ENCODE data around the gene SLC24A5. TPM values are rescaled to one million over a fixed set of nuclear protein-coding genes. Genes with fewer than 3 reads are reported as not detected.

Gene SLC24A5
- total RNA-seq, 2 donors from 2014 or later = not detected

- peak; percentile 39 for DNase-seq (ENCODE audit: low spot score)
- no peaks in the 10 kb centered on the region for H3K9me3 ChIP-seq
- H3K4me3 ChIP-seq = peak within 1 kb of the TSS; percentile 58 to 61
- 2% methylated on average over 60 of the region's 71 CpGs for WGBS
- TF ChIP-seq, protein P1, sequence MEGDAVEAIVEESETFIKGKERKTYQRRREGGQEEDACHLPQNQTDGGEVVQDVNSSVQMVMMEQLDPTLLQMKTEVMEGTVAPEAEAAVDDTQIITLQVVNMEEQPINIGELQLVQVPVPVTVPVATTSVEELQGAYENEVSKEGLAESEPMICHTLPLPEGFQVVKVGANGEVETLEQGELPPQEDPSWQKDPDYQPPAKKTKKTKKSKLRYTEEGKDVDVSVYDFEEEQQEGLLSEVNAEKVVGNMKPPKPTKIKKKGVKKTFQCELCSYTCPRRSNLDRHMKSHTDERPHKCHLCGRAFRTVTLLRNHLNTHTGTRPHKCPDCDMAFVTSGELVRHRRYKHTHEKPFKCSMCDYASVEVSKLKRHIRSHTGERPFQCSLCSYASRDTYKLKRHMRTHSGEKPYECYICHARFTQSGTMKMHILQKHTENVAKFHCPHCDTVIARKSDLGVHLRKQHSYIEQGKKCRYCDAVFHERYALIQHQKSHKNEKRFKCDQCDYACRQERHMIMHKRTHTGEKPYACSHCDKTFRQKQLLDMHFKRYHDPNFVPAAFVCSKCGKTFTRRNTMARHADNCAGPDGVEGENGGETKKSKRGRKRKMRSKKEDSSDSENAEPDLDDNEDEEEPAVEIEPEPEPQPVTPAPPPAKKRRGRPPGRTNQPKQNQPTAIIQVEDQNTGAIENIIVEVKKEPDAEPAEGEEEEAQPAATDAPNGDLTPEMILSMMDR (IDR thresholded peaks at IDR 0.05) = peak in 1 of 4 experiments; percentile 23
- TF ChIP-seq POLR2A (IDR thresholded peaks at IDR 0.05) = no peak
- H3K27me3 ChIP-seq (replicated peaks; ENCODE audit: insufficient read depth) = no peaks in the 10 kb centered on the region
- H3K36me3 ChIP-seq = no peaks in the 10 kb centered on the region
- no peaks in the 10 kb centered on the region for H3K4me1 ChIP-seq (replicated peaks)
- intact Hi-C loops (cut with DNase I) = no loop called here
- H3K27ac ChIP-seq = peak within 1 kb of the TSS; percentile 68 to 72
These were observed 57.2 kb downstream of the SLC24A5 start, which contains the start of gene MYEF2 for GRCh38 chr15:48177766-48178647. TSS of gene MYEF2 (minus strand) at chr15:48178295. CDS start at chr15:48178237, 58 bp downstream.

- DNase-seq (ENCODE audit: low spot score) = no peak
- Histone ChIP-seq H3K9me3 (no peaks in the 10 kb centered on the region), H3K27ac (no peak overlapping the region), H3K36me3 (no peaks in the 10 kb centered on the region), H3K4me3 (peak overlapping the region; percentile 58 to 61), H3K4me1 (replicated peaks) (no peaks in the 10 kb centered on the region), H3K27me3 (replicated peaks; ENCODE audit: insufficient read depth) (no peaks in the 10 kb centered on the region)
- intact Hi-C loops (cut with DNase I) = no loop called here
- TF ChIP-seq POLR2AphosphoS5 (IDR thresholded peaks at IDR 0.05) (no peak), POLR2A (IDR thresholded peaks at IDR 0.05) (no peak)
- TF ChIP-seq, protein P1 (IDR thresholded peaks at IDR 0.05) = no peak
- WGBS = 77% methylated on average over 1 of the region's 1 CpG
These were observed 57.8 kb downstream of the SLC24A5 start for GRCh38 chr15:48178648-48178931.

- TF ChIP-seq, protein P1 (IDR thresholded peaks at IDR 0.05) = no peak
- TF ChIP-seq POLR2A (IDR thresholded peaks at IDR 0.05) = no peak
- TF ChIP-seq POLR2AphosphoS5 (IDR thresholded peaks at IDR 0.05) = no peak
- Histone ChIP-seq H3K27me3 (replicated peaks; ENCODE audit: insufficient read depth) (no peaks in the 10 kb centered on the region), H3K4me1 (replicated peaks) (no peaks in the 10 kb centered on the region), H3K4me3 (no peak overlapping the region), H3K27ac (no peak overlapping the region), H3K36me3 (no peaks in the 10 kb centered on the region), H3K9me3 (no peaks in the 10 kb centered on the region)
- intact Hi-C loops (cut with DNase I) = no loop called here
- no peak for DNase-seq (ENCODE audit: low spot score)
- WGBS = 68% methylated on average over 2 of the region's 2 CpGs
These were observed 62.0 kb downstream of the SLC24A5 start for GRCh38 chr15:48182749-48183148.

- Histone ChIP-seq H3K27me3 (replicated peaks; ENCODE audit: insufficient read depth) (no peaks in the 10 kb centered on the region), H3K4me3 (no peak overlapping the region), H3K27ac (no peak overlapping the region), H3K36me3 (no peaks in the 10 kb centered on the region), H3K9me3 (no peaks in the 10 kb centered on the region), H3K4me1 (replicated peaks) (no peaks in the 10 kb centered on the region)
- intact Hi-C loops (cut with DNase I) = no loop called here
- TF ChIP-seq POLR2A (IDR thresholded peaks at IDR 0.05) = no peak
- TF ChIP-seq, protein P1 (IDR thresholded peaks at IDR 0.05) = no peak
- no peak for TF ChIP-seq POLR2AphosphoS5 (IDR thresholded peaks at IDR 0.05)
- DNase-seq (ENCODE audit: low spot score) = no peak
- 87% methylated on average over 3 of the region's 3 CpGs for WGBS
These were observed 64.7 kb downstream of the SLC24A5 start for GRCh38 chr15:48185529-48185928.

- Histone ChIP-seq H3K36me3 (no peaks in the 10 kb centered on the region), H3K4me1 (replicated peaks) (no peaks in the 10 kb centered on the region), H3K27ac (no peak overlapping the region), H3K4me3 (no peak overlapping the region), H3K9me3 (no peaks in the 10 kb centered on the region), H3K27me3 (replicated peaks; ENCODE audit: insufficient read depth) (no peaks in the 10 kb centered on the region)
- TF ChIP-seq POLR2AphosphoS5 (IDR thresholded peaks at IDR 0.05) (no peak), POLR2A (IDR thresholded peaks at IDR 0.05) (no peak)
- TF ChIP-seq, protein P1 (IDR thresholded peaks at IDR 0.05) = no peak
- 93% methylated on average over 3 of the region's 3 CpGs for WGBS
- no peak for DNase-seq (ENCODE audit: low spot score)
- intact Hi-C loops (cut with DNase I) = no loop called here
These were observed 65.5 kb downstream of the SLC24A5 start for GRCh38 chr15:48186271-48186670.
